T-helper 22 cell (primary cell): Measurements from ENCODE around the gene LHPP.

Source experiments
- DNase-seq: peaks from one replicate; pipeline ENCODE4 v3.0.0-alpha.2; 2020; ENCODE audit warnings: low read depth

Gene LHPP

DNA sequence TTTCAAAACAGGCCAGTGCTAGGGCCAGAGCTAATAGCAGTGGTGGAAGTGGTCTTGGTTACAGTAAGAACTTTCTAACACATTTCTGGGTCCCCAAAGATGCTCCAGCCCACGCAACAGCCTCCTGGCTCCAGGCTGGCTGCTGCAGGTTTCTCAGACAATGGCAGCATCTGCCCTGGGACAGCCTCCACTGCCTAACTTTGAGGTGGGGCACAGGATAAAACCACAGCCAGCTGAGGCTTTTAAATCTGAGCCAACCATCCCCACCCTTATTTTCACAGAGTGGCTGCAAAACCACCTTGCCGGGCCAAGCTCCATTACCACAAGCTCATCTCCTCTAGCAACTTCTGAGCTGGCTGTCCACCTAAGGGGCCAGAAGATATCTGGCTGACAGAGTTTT lies 197.8 kb downstream of the LHPP start:
- no peak for DNase-seq

DNA sequence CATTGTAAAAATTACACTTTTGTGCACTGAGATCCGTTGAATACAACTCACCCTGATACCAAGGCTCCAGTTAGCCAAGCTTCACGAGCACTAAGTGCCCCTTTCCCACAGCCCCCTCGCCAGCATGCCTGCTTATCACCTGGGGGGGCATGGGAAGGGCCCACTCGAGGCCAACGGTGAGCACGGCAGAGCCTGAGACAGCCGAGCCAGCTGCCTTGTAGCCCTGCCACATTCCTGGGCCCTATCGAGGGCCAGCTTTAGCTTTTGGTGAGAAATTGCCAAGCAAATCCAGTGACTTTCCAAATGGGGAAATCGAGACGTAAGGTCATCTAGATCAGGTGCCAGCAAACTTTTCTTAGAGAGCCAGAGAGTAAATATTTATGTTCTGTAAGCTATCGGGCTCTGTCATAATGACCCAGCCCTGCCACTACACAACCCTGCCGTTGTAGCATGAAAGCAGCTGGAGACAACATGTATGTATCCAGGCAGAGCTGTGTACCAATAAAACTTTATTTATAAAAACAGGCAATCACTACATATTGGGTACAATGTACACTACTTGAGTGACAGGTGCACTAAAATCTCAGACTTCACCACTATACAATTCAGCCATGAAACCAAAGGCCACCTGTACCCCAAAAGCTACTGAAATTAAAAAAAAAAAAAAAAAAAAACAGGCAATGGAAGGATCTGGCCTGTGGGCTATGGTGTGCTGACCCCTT lies 198.9 kb downstream of the LHPP start:
- no peak for DNase-seq

DNA sequence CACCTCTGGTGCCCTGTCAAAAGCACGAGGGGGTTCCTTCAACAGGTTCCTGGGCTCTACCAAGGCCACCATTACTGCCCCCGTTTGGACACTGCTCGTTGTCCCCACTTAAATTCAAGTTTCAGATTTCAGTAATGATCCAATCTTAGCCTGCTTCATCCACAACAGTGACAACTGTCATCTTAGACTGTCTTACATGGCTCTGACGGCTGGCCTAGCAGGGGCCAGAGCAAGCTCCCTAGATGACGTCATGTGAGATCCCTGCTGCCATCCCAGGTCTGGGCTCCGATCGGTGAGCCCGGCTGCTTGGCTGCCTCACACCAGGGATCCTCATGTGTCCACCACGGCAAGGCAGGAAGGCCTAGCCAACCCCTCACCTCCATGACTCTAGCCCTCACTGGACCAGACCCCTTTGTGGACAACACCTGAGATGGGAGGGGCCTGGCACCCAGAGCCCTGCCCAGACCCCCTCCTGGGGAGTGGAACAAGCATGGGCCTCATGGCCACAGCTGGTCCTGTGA lies 200.1 kb downstream of the LHPP start:
- DNase-seq: no peak

- DNase-seq: no peak
These were observed 201.6 kb downstream of the LHPP start for GRCh38 chr10:124663228-124663627.
